Measurements from ENCODE around the gene SNAPC5. TPM values are rescaled to one million over a fixed set of nuclear protein-coding genes. Genes with fewer than 3 reads are reported as not detected.

SNAPC5 gene
- total and polyA plus RNA-seq, 2 of the 13 experiments (the other 11 are each of a cell fraction or from before 2014, with no cell fraction given), result 14.8 to 36.2 TPM

GRCh38 chr15:66504563-66505429, 7.2 kb upstream of the SNAPC5 start, which contains the start of the genes RPL4 and ZWILCH (continued):
- TF ChIP-seq CERS6 (CRISPR knock-in tag; IDR thresholded peaks at IDR 0.05) (no peak), MYPOP (CRISPR knock-in tag; IDR thresholded peaks at IDR 0.05) (0 out of 2 replicates have a peak, but pooled peaks have one; percentile 53), ZNF772 (CRISPR knock-in tag; IDR thresholded peaks at IDR 0.05) (no peak), ZNF562 (CRISPR knock-in tag; IDR thresholded peaks at IDR 0.05; ENCODE audit: borderline replicate concordance) (no peak), TGIF2 (CRISPR knock-in tag; IDR thresholded peaks at IDR 0.05) (peak; percentile 90; the same call in 1 of the 2 replicates), TFE3 (CRISPR knock-in tag; IDR thresholded peaks at IDR 0.05) (peak; percentile 12; the same call in 1 of the 2 replicates), ZNF343 (CRISPR knock-in tag; IDR thresholded peaks at IDR 0.05) (no peak), SYNCRIP (IDR thresholded peaks at IDR 0.05; ENCODE audit: insufficient read depth, low read depth, low read length) (no peak), ZNF207 (IDR thresholded peaks at IDR 0.05; ENCODE audit: borderline replicate concordance) (no peak), ZHX1 (CRISPR knock-in tag; IDR thresholded peaks at IDR 0.05; ENCODE audit: low read depth) (peak; percentile 23; the same call in 1 of the 2 replicates), CAMTA2 (CRISPR knock-in tag; IDR thresholded peaks at IDR 0.05; ENCODE audit: borderline replicate concordance) (no peak), ZNF256 (CRISPR knock-in tag; conservative IDR thresholded peaks at IDR 0.05) (no peak), HOXA9 (CRISPR knock-in tag; IDR thresholded peaks at IDR 0.05; ENCODE audit: borderline replicate concordance) (peak; percentile 53; the same call in 1 of the 2 replicates), TSC22D2 (CRISPR knock-in tag; IDR thresholded peaks at IDR 0.05; ENCODE audit: borderline replicate concordance) (peak; percentile 32; the same call in 1 of the 2 replicates), NR2F2 (IDR thresholded peaks at IDR 0.05; ENCODE audit: borderline replicate concordance, low read depth) (0 out of 2 replicates have a peak, but pooled peaks have one; percentile 21), PCBP1 (IDR thresholded peaks at IDR 0.05; ENCODE audit: borderline replicate concordance, low read depth, low read length) (0 out of 2 replicates have a peak, but pooled peaks have one; percentile 54), ZNF12 (CRISPR knock-in tag; IDR thresholded peaks at IDR 0.05) (peak; percentile 62; the same call in 1 of the 2 replicates), E2F5 (CRISPR knock-in tag; conservative IDR thresholded peaks at IDR 0.05) (peak; percentile 93), ZSCAN12 (CRISPR knock-in tag; IDR thresholded peaks at IDR 0.05) (no peak), THYN1 (CRISPR knock-in tag; IDR thresholded peaks at IDR 0.05; ENCODE audit: borderline replicate concordance, low read depth) (no peak), RAD21 (CRISPR knock-in tag; IDR thresholded peaks at IDR 0.05) (no peak), ZFX (CRISPR knock-in tag; IDR thresholded peaks at IDR 0.05; ENCODE audit: low read depth) (no peak)

Measured in HepG2 (cell line).